ENCODE measurements around the gene ORM1. TPM values are rescaled to one million over a fixed set of nuclear protein-coding genes. Genes with fewer than 3 reads are reported as not detected.

ORM1 gene
- total and polyA plus RNA-seq, 2 of the 8 experiments (the other 6 are each of a cell fraction or from before 2014, with no cell fraction given) = 0.32 TPM; not detected in 1

GRCh38 chr9:114336157-114336556 is 13.3 kb downstream of the ORM1 start (continued):
- no peak for TF ChIP-seq RAD21 (IDR thresholded peaks at IDR 0.05 in 1 of 2, conservative IDR thresholded peaks at IDR 0.05 in 1 of 2; ENCODE audit: low read depth in 2 of 2, low read length in 2 of 2)

Data from H1 (cell line).